GM12864 (cell line): ENCODE data around the gene ANKHD1.

Experiments used
- DNase-seq: peaks from one replicate; pipeline ENCODE4 v3.0.0-alpha.2; 2011; ENCODE audit warnings: low read depth
- H3K4me3 ChIP-seq: 2 replicates; pipeline ENCODE4 v1.5.1; 2011; ENCODE audit warnings: mild to moderate bottlenecking, low read depth, low read length, control low read depth
- CTCF ChIP-seq: IDR thresholded peaks from 2 replicates; pipeline ENCODE4 v1.5.1; 2011; ENCODE audit warnings: low read depth, mild to moderate bottlenecking, moderate library complexity, low read length, control low read depth, inconsistent platforms; ENCODE audit errors: missing control alignments

Gene ANKHD1

DNA sequence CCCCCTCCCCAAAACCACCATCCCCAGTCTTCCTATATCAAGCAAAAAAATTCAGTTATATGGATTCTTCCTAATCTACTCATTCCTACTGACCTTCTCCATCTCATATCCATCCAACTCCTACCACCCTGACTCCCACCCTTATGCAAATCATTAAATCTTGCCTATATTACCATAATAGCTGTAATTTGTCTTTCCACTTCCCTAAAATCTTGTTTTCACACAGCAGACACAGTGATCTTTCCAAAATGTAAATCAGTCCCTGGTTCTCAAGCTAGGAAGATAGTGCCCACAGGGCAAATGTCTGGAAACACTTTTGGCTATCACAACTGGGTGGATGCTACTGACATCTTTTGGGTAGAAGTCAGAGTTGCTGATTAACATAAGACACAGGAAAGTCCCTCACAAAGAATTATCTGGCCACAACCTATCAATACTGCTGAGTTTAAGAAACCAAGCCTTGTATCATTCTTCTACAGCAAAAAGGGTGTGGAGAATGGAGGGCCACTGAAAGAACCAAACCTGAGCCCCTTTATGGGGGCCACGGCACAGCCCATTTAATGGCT, 154.2 kb downstream of the ANKHD1 start:
- no peak for DNase-seq
- no peak for TF ChIP-seq CTCF
- peak overlapping the region; percentile 68 for H3K4me3 ChIP-seq

DNA sequence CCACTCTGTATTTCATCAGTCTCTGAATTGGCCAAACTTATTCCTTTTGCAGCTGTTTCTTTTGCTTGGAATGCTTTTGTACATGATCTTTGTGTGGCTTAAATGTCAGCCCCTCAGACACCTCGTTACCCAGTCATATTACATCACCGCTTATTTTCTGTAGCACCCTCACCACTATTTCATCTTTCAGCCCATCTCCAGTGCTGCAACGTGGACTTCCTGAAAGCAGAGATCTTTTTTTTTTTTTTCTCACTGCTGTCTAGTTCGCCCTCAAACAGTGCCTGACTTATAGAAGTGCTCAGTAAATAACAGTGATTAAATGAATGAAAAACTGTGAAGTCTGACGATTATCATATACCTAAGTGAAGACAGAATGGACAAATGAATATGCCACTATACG, 154.8 kb downstream of the ANKHD1 start:
- TF ChIP-seq CTCF, result no peak
- DNase-seq, result no peak
- H3K4me3 ChIP-seq, result peak overlapping the region; percentile 68

GRCh38 chr5:140557136-140557805, 155.6 kb downstream of the ANKHD1 start, which contains the start of gene SRA1:
Gene SRA1 (minus strand): TSS chr5:140557473. CDS start chr5:140557452, 21 bp downstream.
- peak; percentile 60 for DNase-seq
- no peak for TF ChIP-seq CTCF
- peak within 1 kb of the TSS; percentile 68 for H3K4me3 ChIP-seq

- no peak for TF ChIP-seq CTCF
- no peak overlapping the region; the same call in 1 of the 2 replicates for H3K4me3 ChIP-seq
- DNase-seq, result no peak
Observed at GRCh38 chr5:140557965-140558364, 156.3 kb downstream of the ANKHD1 start.

- TF ChIP-seq CTCF, result no peak
- no peak for DNase-seq
- no peak overlapping the region for H3K4me3 ChIP-seq
Observed at GRCh38 chr5:140558542-140558941, 156.9 kb downstream of the ANKHD1 start.

GRCh38 chr5:140560227-140560626, 158.6 kb downstream of the ANKHD1 start:
- no peak for DNase-seq
- H3K4me3 ChIP-seq, result no peak overlapping the region
- no peak for TF ChIP-seq CTCF
